Breast epithelium (tissue), 3 donors: ENCODE measurements around the gene ATAD1.

Experiments
- POLR2A ChIP-seq: fragments of 450-650 bp; IDR thresholded peaks from one replicate; pipeline ENCODE4 v1.6.1; 2016; ENCODE audit warnings: antibody characterized with exemption, mild to moderate bottlenecking, moderate library complexity
- POLR2AphosphoS5 ChIP-seq, 3 donors: sonication (generic); formaldehyde crosslinking; IDR thresholded peaks; one replicate each; pipeline ENCODE4 v1.6.1; 2017; ENCODE audit warnings: antibody characterized with exemption in 3 of 3
- TF ChIP-seq, protein P1 (sequence below), 3 donors: fragments of 450-650 bp; IDR thresholded peaks; one replicate each; pipeline ENCODE4 v1.5.1; 2016 to 2017; ENCODE audit warnings: antibody characterized with exemption in 3 of 3, mild to moderate bottlenecking in 3 of 3, moderate library complexity in 3 of 3

DNA sequence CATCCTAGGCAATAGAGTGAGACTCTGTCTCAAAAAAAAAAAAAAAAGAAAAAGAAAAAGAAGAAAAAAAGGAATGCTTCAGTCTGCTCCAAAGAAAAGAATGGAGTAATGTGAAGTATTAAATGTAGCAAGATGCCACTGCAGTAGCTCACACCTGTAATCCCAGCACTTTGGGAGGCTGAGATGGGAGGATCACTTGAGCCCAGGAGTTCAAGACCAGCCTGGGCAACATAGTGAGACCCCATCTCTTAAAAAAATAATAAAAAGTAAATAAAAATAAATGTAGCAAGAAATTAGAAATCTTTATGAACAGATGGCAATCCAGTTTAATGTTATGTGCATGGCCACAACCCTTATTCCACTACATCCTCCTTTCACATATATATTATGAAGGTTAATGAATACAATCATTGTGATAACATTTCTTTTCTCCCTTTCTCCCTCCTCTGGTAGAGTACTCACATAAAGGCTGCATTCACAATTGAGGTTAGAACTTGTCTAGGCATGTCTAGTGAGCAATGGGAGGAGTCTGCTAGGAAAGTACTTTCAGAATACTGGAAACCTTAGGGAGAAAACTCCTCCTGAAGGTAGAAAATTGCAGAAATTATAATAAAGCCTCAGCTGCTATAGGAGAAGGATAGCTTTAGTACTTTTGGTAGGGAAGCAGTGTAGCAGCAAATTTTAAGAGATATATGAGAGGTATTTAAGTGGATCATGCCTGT is 24.9 kb upstream of the ATAD1 start:
- TF ChIP-seq, protein P1, sequence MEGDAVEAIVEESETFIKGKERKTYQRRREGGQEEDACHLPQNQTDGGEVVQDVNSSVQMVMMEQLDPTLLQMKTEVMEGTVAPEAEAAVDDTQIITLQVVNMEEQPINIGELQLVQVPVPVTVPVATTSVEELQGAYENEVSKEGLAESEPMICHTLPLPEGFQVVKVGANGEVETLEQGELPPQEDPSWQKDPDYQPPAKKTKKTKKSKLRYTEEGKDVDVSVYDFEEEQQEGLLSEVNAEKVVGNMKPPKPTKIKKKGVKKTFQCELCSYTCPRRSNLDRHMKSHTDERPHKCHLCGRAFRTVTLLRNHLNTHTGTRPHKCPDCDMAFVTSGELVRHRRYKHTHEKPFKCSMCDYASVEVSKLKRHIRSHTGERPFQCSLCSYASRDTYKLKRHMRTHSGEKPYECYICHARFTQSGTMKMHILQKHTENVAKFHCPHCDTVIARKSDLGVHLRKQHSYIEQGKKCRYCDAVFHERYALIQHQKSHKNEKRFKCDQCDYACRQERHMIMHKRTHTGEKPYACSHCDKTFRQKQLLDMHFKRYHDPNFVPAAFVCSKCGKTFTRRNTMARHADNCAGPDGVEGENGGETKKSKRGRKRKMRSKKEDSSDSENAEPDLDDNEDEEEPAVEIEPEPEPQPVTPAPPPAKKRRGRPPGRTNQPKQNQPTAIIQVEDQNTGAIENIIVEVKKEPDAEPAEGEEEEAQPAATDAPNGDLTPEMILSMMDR (IDR thresholded peaks at IDR 0.05): no peak
- TF ChIP-seq POLR2A (no peak), POLR2AphosphoS5 (IDR thresholded peaks at IDR 0.05) (no peak)
